H9 (cell line): ENCODE measurements around the gene XPR1. TPM values are rescaled to one million over a fixed set of nuclear protein-coding genes. Genes with fewer than 3 reads are reported as not detected.

Experiments
- DNase-seq: peaks from one replicate; pipeline ENCODE4 v3.0.0-alpha.2; 2017
- H2AFZ ChIP-seq: one replicate; pipeline ENCODE4 v1.6.1; 2013; ENCODE audit warnings: mild to moderate bottlenecking, low read length, control low read depth, moderate library complexity
- H2AK5ac ChIP-seq: 2 replicates; pipeline ENCODE4 v1.6.1; 2013; ENCODE audit warnings: low read length, control low read depth, mixed read lengths; ENCODE audit not compliant: insufficient read length
- H2BK120ac ChIP-seq: one replicate; pipeline ENCODE4 v1.6.1; 2013; ENCODE audit warnings: low read depth, mild to moderate bottlenecking, low read length, control low read depth, inconsistent platforms; ENCODE audit not compliant: poor library complexity, severe bottlenecking
- H2BK12ac ChIP-seq: 2 replicates; pipeline ENCODE4 v1.6.1; 2013; ENCODE audit warnings: low read length, control low read depth, mixed read lengths, low read depth; ENCODE audit not compliant: insufficient read length
- H2BK15ac ChIP-seq: 2 replicates; pipeline ENCODE4 v1.6.1; 2013; ENCODE audit warnings: low read depth, low read length, control low read depth
- H2BK20ac ChIP-seq: one replicate; pipeline ENCODE4 v1.6.1; 2013; ENCODE audit warnings: low read depth, mild to moderate bottlenecking, low read length, control low read depth, inconsistent platforms; ENCODE audit not compliant: poor library complexity, severe bottlenecking
- H2BK5ac ChIP-seq: 2 replicates; pipeline ENCODE4 v1.6.1; 2013; ENCODE audit warnings: low read length, control low read depth, mixed read lengths; ENCODE audit not compliant: insufficient read length
- H3K14ac ChIP-seq: 2 replicates; pipeline ENCODE4 v1.6.1; 2013; ENCODE audit warnings: low read length, control low read depth; ENCODE audit not compliant: insufficient read depth
- H3K18ac ChIP-seq: 2 replicates; pipeline ENCODE4 v1.6.1; 2013; ENCODE audit warnings: low read depth, mild to moderate bottlenecking, mixed read lengths, low read length, control low read depth; ENCODE audit not compliant: insufficient read length
- H3K23ac ChIP-seq: 2 replicates; pipeline ENCODE4 v1.6.1; 2013; ENCODE audit warnings: low read length, control low read depth, mixed read lengths, low read depth; ENCODE audit not compliant: insufficient read length
- H3K23me2 ChIP-seq: 2 replicates; pipeline ENCODE4 v1.6.1; 2013; ENCODE audit warnings: low read depth, mild to moderate bottlenecking, mixed read lengths, low read length, control low read depth; ENCODE audit not compliant: insufficient read length, poor library complexity, severe bottlenecking
- H3K27ac ChIP-seq: 2 replicates; pipeline ENCODE4 v1.5.1; 2013; ENCODE audit warnings: low read length, control low read depth, mixed read lengths, low read depth; ENCODE audit not compliant: insufficient read length
- H3K27me3 ChIP-seq: 2 replicates; pipeline ENCODE4 v1.6.1; 2013; ENCODE audit warnings: low read length, control low read depth, inconsistent platforms; ENCODE audit not compliant: insufficient read depth
- H3K4ac ChIP-seq: 2 replicates; pipeline ENCODE4 v1.6.1; 2013; ENCODE audit warnings: low read depth, mild to moderate bottlenecking, control low read depth, inconsistent platforms, low read length, moderate library complexity
- H3K4me1 ChIP-seq: 2 replicates; pipeline ENCODE4 v1.6.1; 2013; ENCODE audit warnings: low read length, control low read depth, inconsistent platforms; ENCODE audit not compliant: insufficient read depth
- H3K4me2 ChIP-seq: 2 replicates; pipeline ENCODE4 v1.6.1; 2013; ENCODE audit warnings: low read length, control low read depth, mixed read lengths; ENCODE audit not compliant: insufficient read length, insufficient read depth
- H3K56ac ChIP-seq: 2 replicates; pipeline ENCODE4 v1.6.1; 2013; ENCODE audit warnings: low read depth, mild to moderate bottlenecking, mixed read lengths, low read length, control low read depth; ENCODE audit not compliant: insufficient read length
- H3K79me1 ChIP-seq: 2 replicates; pipeline ENCODE4 v1.6.1; 2013; ENCODE audit warnings: low read depth, mild to moderate bottlenecking, moderate library complexity, low read length, control low read depth, inconsistent platforms; ENCODE audit not compliant: insufficient read depth, poor library complexity, severe bottlenecking
- H3K79me2 ChIP-seq: 2 replicates; pipeline ENCODE4 v1.6.1; 2013; ENCODE audit warnings: low read length, control low read depth, inconsistent platforms; ENCODE audit not compliant: insufficient read depth
- H3K9ac ChIP-seq: 2 replicates; pipeline ENCODE4 v1.6.1; 2013; ENCODE audit warnings: low read length, control low read depth, mixed read lengths; ENCODE audit not compliant: insufficient read length; ENCODE audit errors: extremely low read depth
- H3K9me3 ChIP-seq: one replicate; pipeline ENCODE4 v1.6.1; 2013; ENCODE audit warnings: low read depth, low read length, inconsistent platforms; ENCODE audit not compliant: control insufficient read depth
- H3T11ph ChIP-seq: one replicate; pipeline ENCODE4 v1.6.1; 2013; ENCODE audit warnings: mild to moderate bottlenecking, low read length, control low read depth, inconsistent platforms
- H4K20me1 ChIP-seq: one replicate; pipeline ENCODE4 v1.6.1; 2013; ENCODE audit not compliant: control insufficient read depth, insufficient read length, insufficient read depth
- H4K5ac ChIP-seq: 2 replicates; pipeline ENCODE4 v1.6.1; 2013; ENCODE audit warnings: low read depth, mild to moderate bottlenecking, mixed read lengths, low read length, control low read depth; ENCODE audit not compliant: insufficient read length
- H4K8ac ChIP-seq: replicated peaks from 2 replicates; pipeline ENCODE4 v1.6.1; 2013; ENCODE audit warnings: low read length, control low read depth, mixed read lengths, low read depth; ENCODE audit not compliant: insufficient read length
- H4K91ac ChIP-seq: 2 replicates; pipeline ENCODE4 v1.6.1; 2013; ENCODE audit warnings: low read depth, mild to moderate bottlenecking, moderate library complexity, mixed read lengths, low read length, control low read depth; ENCODE audit not compliant: insufficient read length
- H3K27ac Mint-ChIP-seq, 3 experiments: 2 replicates in 2 of 3; 3 replicates in 1 of 3; pipeline ENCODE4 v1.8.0; 2020 to 2021; ENCODE audit warnings: mixed read lengths in 3 of 3, mild to moderate bottlenecking in 1 of 3, moderate library complexity in 1 of 3
- H3K27me3 Mint-ChIP-seq: 2 replicates; pipeline ENCODE4 v1.8.0; 2021; ENCODE audit warnings: low read depth, mild to moderate bottlenecking, moderate library complexity, mixed read lengths
- H3K36me3 Mint-ChIP-seq, 3 experiments: 2 replicates in 2 of 3; 3 replicates in 1 of 3; pipeline ENCODE4 v1.8.0; 2020 to 2021; ENCODE audit warnings: low read depth in 3 of 3, mixed read lengths in 3 of 3; ENCODE audit not compliant: insufficient read depth in 1 of 3
- H3K4me1 Mint-ChIP-seq, 2 experiments: 2 replicates each; pipeline ENCODE4 v1.8.0; 2020; ENCODE audit warnings: mixed read lengths in 2 of 2
- H3K4me3 Mint-ChIP-seq, 2 experiments: 2 replicates in 1 of 2; 3 replicates in 1 of 2; pipeline ENCODE4 v1.8.0; 2020 to 2021; ENCODE audit warnings: mild to moderate bottlenecking in 2 of 2, mixed read lengths in 2 of 2, moderate library complexity in 1 of 2
- H3K9me3 Mint-ChIP-seq, 2 experiments: 2 replicates in 1 of 2; 3 replicates in 1 of 2; pipeline ENCODE4 v1.8.0; 2020; ENCODE audit warnings: mild to moderate bottlenecking in 2 of 2, mixed read lengths in 2 of 2, moderate library complexity in 1 of 2
- total RNA-seq: library from RNA; stranded (reverse); gene quantifications from 2 replicates; pipeline ENCODE4 v1.2.1, GENCODE V29; 2021
- TF ChIP-seq, protein P1 (sequence below): fragments of 200-600 bp; sonication (generic); conservative IDR thresholded peaks from 3 replicates; pipeline ENCODE4 v1.8.0; 2021; ENCODE audit warnings: antibody characterized with exemption, mild to moderate bottlenecking

Gene XPR1
- total RNA-seq, 1 experiment from 2014 or later: 34.1 TPM

DNA sequence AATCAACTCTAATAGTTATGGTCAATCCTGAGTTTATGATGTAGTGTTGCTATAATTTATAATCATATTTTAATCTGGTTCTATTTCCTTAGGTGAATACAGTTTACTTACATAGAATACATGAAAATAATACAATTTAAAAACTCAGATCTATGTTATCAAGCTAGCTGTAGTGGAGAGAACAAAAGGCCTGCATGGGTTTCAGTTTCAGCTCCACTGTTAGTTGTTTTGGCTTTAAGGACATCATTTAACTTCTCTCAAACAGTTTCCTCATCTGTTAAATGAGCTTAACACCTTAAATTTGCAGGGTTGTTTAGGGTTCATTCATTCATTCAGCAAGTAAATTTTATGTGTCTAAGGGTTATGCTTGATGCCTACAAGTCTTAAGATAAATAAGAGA, 182.4 kb downstream of the XPR1 start:
- Histone ChIP-seq H3K9ac (no peak overlapping the region), H3K56ac (no peak overlapping the region), H2AK5ac (no peak overlapping the region), H3K79me1 (no peaks in the 10 kb centered on the region), H4K8ac (no peak overlapping the region), H3K27ac (no peak overlapping the region), H4K5ac (no peak overlapping the region), H3K4ac (no peak overlapping the region), H3K4me1 (no peaks in the 10 kb centered on the region), H3K18ac (no peak overlapping the region), H3K23me2 (no peaks in the 10 kb centered on the region), H4K91ac (no peak overlapping the region), H3K27me3 (no peaks in the 10 kb centered on the region), H3K9me3 (no peaks in the 10 kb centered on the region), H2BK15ac (no peak overlapping the region), H3K14ac (no peak overlapping the region), H2BK120ac (no peak overlapping the region), H3K79me2 (no peaks in the 10 kb centered on the region), H2AFZ (no peak overlapping the region), H4K20me1 (no peaks in the 10 kb centered on the region), H3K4me2 (no peak overlapping the region), H2BK20ac (no peak overlapping the region), H2BK12ac (no peak overlapping the region), H3T11ph (no peak overlapping the region), H3K23ac (no peak overlapping the region), H2BK5ac (no peak overlapping the region)
- Mint-ChIP-seq H3K27me3 (no peaks in the 10 kb centered on the region), H3K36me3 (peaks cover 0 to 7% (median 0%) of the 10 kb centered on the region in 3 experiments; a peak in 4 of 7 replicates), H3K9me3 (no peaks in the 10 kb centered on the region), H3K27ac (no peak overlapping the region), H3K4me3 (no peak overlapping the region), H3K4me1 (peaks cover 3 to 4% of the 10 kb centered on the region in 2 experiments; a peak in 3 of 4 replicates)
- DNase-seq: no peak
- TF ChIP-seq, protein P1, sequence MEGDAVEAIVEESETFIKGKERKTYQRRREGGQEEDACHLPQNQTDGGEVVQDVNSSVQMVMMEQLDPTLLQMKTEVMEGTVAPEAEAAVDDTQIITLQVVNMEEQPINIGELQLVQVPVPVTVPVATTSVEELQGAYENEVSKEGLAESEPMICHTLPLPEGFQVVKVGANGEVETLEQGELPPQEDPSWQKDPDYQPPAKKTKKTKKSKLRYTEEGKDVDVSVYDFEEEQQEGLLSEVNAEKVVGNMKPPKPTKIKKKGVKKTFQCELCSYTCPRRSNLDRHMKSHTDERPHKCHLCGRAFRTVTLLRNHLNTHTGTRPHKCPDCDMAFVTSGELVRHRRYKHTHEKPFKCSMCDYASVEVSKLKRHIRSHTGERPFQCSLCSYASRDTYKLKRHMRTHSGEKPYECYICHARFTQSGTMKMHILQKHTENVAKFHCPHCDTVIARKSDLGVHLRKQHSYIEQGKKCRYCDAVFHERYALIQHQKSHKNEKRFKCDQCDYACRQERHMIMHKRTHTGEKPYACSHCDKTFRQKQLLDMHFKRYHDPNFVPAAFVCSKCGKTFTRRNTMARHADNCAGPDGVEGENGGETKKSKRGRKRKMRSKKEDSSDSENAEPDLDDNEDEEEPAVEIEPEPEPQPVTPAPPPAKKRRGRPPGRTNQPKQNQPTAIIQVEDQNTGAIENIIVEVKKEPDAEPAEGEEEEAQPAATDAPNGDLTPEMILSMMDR: no peak
